ENCODE measurements around the gene LGALS4. TPM values are rescaled to one million over a fixed set of nuclear protein-coding genes. Genes with fewer than 3 reads are reported as not detected.
"Not testable (repeated sequence)": the region's sequence is repeated elsewhere in the genome, so short reads cannot be mapped to it uniquely, and the experiment has no call there.

LGALS4 gene
- total RNA-seq, 1 experiment from 2014 or later: 0.52 TPM

DNA sequence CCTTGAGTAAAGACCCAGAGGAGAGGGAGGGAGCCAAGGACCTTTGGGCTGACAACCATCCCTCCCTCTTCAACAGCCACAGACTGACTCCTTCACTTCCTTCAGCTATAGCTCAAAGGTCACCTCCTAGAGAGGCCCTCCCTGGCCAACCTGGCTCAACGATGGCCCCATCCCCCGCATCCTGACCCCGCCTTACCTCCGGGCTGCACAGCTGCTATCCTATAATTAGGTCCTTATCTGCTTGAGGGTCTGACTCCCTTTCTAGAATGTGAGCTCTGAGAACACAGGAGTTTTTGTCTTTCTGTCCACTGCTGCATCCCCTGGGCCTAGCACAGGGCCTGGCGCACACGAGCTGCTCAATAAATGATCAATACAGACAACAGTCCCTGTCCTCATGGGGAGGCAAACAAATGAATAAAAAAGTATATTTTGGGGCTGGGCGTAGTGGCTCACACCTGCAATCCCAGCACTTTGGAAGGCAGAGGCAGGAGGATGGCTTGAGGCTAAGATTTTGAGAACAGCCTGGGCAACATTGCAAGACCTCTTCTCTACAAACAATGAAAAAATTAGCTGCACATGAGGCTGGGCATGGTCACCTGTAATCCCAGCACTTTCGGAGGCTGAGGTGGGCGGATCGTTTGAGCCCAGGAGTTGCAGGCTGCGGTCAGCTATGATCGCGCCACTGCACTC is 6.6 kb upstream of the LGALS4 start:
- Histone ChIP-seq H3K9me3 (ENCODE audit: low read length) (no peaks in the 10 kb centered on the region), H4K20me1 (ENCODE audit: insufficient read depth, low read depth, low read length) (no peaks in the 10 kb centered on the region), H3K4me3 (ENCODE audit: low read length) (no peak overlapping the region), H3K36me3 (ENCODE audit: insufficient read depth, low read length) (peaks cover 11% of the 10 kb centered on the region), H3K27me3 (ENCODE audit: low read length) (no peaks in the 10 kb centered on the region), H3K79me2 (ENCODE audit: low read length) (no peaks in the 10 kb centered on the region), H3K27ac (ENCODE audit: low read length) (no peak overlapping the region), H3K4me2 (ENCODE audit: low read depth, low read length, poor library complexity, severe bottlenecking) (no peak overlapping the region), H3K4me1 (ENCODE audit: low read length) (no peaks in the 10 kb centered on the region), H2AFZ (ENCODE audit: low read length) (no peak overlapping the region), H3K9me2 (replicated peaks; ENCODE audit: insufficient read depth, low read length) (no peaks in the 10 kb centered on the region), H3K9ac (ENCODE audit: low read length) (no peak overlapping the region)
- no peak for DNase-seq

DNA sequence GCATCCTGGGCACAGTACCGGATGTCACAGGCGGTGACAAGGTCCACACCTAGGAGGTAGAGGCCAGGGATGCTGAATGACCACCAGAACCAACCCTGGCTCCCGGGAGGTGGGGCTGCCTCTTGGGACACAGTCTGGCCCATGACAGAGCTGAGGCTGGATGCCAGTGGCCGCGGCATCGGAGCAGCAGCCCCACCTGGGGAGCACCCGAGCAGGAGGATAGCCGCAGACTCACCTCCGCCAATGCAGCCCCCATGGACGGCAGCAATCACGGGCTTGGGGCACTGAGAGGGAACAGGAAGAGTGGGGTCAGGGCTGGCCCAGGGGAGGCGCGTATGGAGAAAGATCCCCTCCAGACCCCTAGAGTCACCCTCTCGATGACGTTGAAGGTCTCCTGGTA is 4.3 kb upstream of the LGALS4 start:
- Histone ChIP-seq H3K4me3 (ENCODE audit: low read length) (no peak overlapping the region), H3K9ac (ENCODE audit: low read length) (no peak overlapping the region), H2AFZ (ENCODE audit: low read length) (no peak overlapping the region), H3K9me3 (ENCODE audit: low read length) (no peaks in the 10 kb centered on the region), H3K4me2 (ENCODE audit: low read depth, low read length, poor library complexity, severe bottlenecking) (no peak overlapping the region), H4K20me1 (ENCODE audit: insufficient read depth, low read depth, low read length) (no peaks in the 10 kb centered on the region), H3K36me3 (ENCODE audit: insufficient read depth, low read length) (no peaks in the 10 kb centered on the region), H3K27ac (ENCODE audit: low read length) (no peak overlapping the region), H3K9me2 (replicated peaks; ENCODE audit: insufficient read depth, low read length) (no peaks in the 10 kb centered on the region), H3K4me1 (ENCODE audit: low read length) (no peaks in the 10 kb centered on the region), H3K79me2 (ENCODE audit: low read length) (no peaks in the 10 kb centered on the region), H3K27me3 (ENCODE audit: low read length) (no peaks in the 10 kb centered on the region)
- no peak for DNase-seq

DNA sequence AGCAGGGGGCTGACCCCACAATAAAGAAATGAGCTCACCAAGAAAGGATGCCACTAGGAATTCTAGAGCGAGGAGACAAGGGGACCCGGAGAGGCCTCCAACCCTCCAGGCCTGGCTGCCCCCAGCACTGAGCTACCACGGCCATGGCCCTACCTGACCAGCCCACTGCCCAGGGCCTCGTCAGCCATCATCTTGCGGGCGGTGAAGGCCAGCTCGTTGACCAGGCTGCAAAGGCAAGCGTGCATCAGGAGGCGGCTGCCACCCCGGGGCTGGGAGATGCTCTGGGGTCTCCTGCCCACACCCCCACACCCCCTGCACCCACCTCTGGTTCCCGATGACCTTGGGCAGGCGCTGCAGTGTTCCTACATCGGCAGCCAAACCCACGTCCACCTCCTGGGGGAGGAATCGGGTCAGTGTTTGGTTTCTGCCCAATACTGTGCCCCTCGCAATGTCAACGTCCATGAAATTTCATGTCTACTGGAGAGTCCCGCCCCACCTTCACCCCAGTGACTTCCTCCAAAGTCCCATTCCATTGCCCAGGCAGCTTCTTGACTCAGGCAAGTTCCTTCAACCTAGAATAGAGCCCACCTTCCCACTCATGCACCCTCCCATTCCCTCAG is 3.5 kb upstream of the LGALS4 start:
- DNase-seq: no peak
- Histone ChIP-seq H3K27me3 (ENCODE audit: low read length) (no peaks in the 10 kb centered on the region), H3K36me3 (ENCODE audit: insufficient read depth, low read length) (no peaks in the 10 kb centered on the region), H3K4me2 (ENCODE audit: low read depth, low read length, poor library complexity, severe bottlenecking) (no peak overlapping the region), H3K79me2 (ENCODE audit: low read length) (no peaks in the 10 kb centered on the region), H2AFZ (ENCODE audit: low read length) (no peak overlapping the region), H3K4me3 (ENCODE audit: low read length) (no peak overlapping the region), H4K20me1 (ENCODE audit: insufficient read depth, low read depth, low read length) (no peaks in the 10 kb centered on the region), H3K27ac (ENCODE audit: low read length) (no peak overlapping the region), H3K4me1 (ENCODE audit: low read length) (no peaks in the 10 kb centered on the region), H3K9ac (ENCODE audit: low read length) (no peak overlapping the region), H3K9me2 (replicated peaks; ENCODE audit: insufficient read depth, low read length) (no peaks in the 10 kb centered on the region), H3K9me3 (ENCODE audit: low read length) (no peaks in the 10 kb centered on the region)

DNA sequence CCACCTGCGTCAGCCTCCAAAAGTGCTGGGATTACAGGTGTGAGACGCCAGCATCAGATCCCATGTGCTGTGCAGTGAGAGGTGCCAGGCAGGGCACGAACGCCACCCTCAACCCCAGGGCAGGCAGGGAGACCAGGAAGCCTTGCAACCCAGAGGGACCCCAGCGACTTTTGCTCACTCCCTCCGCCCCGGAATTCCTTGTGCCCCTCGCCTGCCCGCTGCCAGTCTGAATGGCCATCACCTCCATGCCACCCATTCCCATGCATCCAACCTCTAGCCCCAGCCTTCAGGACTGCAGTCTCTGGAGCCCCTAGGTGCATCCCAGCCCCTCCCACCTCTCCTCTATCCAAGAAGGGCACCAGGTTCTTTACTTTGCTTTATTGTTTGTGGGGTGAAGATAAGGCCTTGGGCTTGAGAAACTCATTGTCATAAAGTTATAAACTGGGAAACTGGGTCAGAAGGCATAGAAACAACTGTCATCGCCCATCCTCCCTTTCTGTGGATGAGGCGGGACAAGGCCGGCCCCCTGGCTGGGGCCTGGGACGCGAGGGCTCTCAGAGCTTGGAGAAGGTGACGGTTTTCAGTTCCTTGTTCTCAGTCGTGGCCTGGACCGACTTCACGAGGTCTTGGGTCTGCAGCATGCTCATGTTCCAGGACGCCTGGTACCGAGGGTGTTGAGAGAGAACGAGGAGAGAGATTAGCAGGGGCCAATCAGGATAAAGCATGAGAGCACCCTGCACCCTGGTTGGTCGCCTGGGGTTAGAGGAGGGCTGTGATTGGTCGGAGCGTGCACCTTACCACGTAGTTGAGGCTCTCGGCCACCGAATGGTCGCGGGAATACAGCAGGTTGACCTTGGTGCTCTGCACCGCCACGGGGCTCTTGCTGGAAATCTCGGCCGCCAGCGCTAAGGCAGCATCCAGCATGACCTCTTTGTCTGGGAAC is 2.6 kb upstream of the LGALS4 start:
- no peak overlapping the region for H3K9ac ChIP-seq (ENCODE audit: low read length)
- no peak overlapping the region for H3K27ac ChIP-seq (ENCODE audit: low read length)
- no peaks in the 10 kb centered on the region for H3K79me2 ChIP-seq (ENCODE audit: low read length)
- H3K9me2 ChIP-seq (replicated peaks; ENCODE audit: insufficient read depth, low read length): no peaks in the 10 kb centered on the region
- no peak overlapping the region for H3K4me3 ChIP-seq (ENCODE audit: low read length)
- H2AFZ ChIP-seq (ENCODE audit: low read length): no peak overlapping the region
- no peaks in the 10 kb centered on the region for H3K4me1 ChIP-seq (ENCODE audit: low read length)
- H3K4me2 ChIP-seq (ENCODE audit: low read depth, low read length, poor library complexity, severe bottlenecking): no peak overlapping the region
- H3K9me3 ChIP-seq (ENCODE audit: low read length): no peaks in the 10 kb centered on the region
- no peaks in the 10 kb centered on the region for H4K20me1 ChIP-seq (ENCODE audit: insufficient read depth, low read depth, low read length)
- DNase-seq: no peak
- no peaks in the 10 kb centered on the region for H3K27me3 ChIP-seq (ENCODE audit: low read length)
- H3K36me3 ChIP-seq (ENCODE audit: insufficient read depth, low read length): no peaks in the 10 kb centered on the region

DNA sequence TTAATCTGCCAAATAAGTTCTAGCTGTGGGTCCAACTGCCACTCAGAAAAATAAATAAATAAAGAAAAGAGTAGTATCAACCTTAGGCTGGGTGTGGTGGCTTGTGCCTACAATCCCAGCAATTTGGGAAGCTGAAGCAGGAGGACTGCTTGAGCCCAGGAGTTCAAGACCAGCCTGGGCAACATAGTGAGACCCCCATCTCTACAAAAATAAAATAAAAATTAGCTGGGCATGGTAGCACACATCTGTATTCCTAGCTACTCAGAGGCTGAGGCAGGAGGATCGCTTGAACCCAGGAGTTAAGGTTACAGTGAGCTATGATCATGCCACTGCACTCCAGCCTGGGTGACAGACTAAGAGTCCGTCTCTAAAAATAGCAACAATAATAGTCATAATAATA is 1.2 kb upstream of the LGALS4 start:
- DNase-seq; H3K9me3 ChIP-seq (ENCODE audit: low read length); H2AFZ ChIP-seq (ENCODE audit: low read length); H3K4me2 ChIP-seq (ENCODE audit: low read depth, low read length, poor library complexity, severe bottlenecking); H3K79me2 ChIP-seq (ENCODE audit: low read length); H3K4me1 ChIP-seq (ENCODE audit: low read length); H3K4me3 ChIP-seq (ENCODE audit: low read length); H3K9me2 ChIP-seq (replicated peaks; ENCODE audit: insufficient read depth, low read length); H3K27ac ChIP-seq (ENCODE audit: low read length); H3K9ac ChIP-seq (ENCODE audit: low read length); H3K36me3 ChIP-seq (ENCODE audit: insufficient read depth, low read length); H3K27me3 ChIP-seq (ENCODE audit: low read length); H4K20me1 ChIP-seq (ENCODE audit: insufficient read depth, low read depth, low read length): not testable (repeated sequence)

DNA sequence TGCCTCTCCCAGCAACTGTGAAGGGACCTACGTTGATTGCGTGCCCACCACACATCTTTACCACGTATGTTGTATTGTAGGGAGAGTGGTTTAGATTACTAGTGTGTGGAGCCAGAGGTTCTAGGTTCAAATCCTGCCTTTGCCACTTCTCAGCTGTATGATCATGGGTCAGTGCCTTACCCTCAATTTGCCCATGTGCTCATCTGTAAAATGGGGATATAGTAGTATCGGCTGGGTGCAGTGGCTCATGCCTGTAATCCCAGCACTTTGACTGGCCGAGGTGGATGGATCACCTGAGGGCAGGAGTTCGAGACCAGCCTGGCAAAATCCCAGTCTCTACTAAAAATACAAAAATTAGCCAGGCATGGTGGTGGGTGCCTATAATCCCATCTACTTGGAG is 578 bp upstream of the LGALS4 start:
- no peak overlapping the region for H3K4me3 ChIP-seq (ENCODE audit: low read length)
- H3K9me2 ChIP-seq (replicated peaks; ENCODE audit: insufficient read depth, low read length): no peaks in the 10 kb centered on the region
- H3K9ac ChIP-seq (ENCODE audit: low read length): no peak overlapping the region
- H3K4me2 ChIP-seq (ENCODE audit: low read depth, low read length, poor library complexity, severe bottlenecking): no peak overlapping the region
- H3K27ac ChIP-seq (ENCODE audit: low read length): no peak overlapping the region
- no peaks in the 10 kb centered on the region for H3K9me3 ChIP-seq (ENCODE audit: low read length)
- no peaks in the 10 kb centered on the region for H3K27me3 ChIP-seq (ENCODE audit: low read length)
- H3K4me1 ChIP-seq (ENCODE audit: low read length): no peaks in the 10 kb centered on the region
- no peaks in the 10 kb centered on the region for H3K36me3 ChIP-seq (ENCODE audit: insufficient read depth, low read length)
- DNase-seq: no peak
- no peak overlapping the region for H2AFZ ChIP-seq (ENCODE audit: low read length)
- no peaks in the 10 kb centered on the region for H4K20me1 ChIP-seq (ENCODE audit: insufficient read depth, low read depth, low read length)
- no peaks in the 10 kb centered on the region for H3K79me2 ChIP-seq (ENCODE audit: low read length)

DNA sequence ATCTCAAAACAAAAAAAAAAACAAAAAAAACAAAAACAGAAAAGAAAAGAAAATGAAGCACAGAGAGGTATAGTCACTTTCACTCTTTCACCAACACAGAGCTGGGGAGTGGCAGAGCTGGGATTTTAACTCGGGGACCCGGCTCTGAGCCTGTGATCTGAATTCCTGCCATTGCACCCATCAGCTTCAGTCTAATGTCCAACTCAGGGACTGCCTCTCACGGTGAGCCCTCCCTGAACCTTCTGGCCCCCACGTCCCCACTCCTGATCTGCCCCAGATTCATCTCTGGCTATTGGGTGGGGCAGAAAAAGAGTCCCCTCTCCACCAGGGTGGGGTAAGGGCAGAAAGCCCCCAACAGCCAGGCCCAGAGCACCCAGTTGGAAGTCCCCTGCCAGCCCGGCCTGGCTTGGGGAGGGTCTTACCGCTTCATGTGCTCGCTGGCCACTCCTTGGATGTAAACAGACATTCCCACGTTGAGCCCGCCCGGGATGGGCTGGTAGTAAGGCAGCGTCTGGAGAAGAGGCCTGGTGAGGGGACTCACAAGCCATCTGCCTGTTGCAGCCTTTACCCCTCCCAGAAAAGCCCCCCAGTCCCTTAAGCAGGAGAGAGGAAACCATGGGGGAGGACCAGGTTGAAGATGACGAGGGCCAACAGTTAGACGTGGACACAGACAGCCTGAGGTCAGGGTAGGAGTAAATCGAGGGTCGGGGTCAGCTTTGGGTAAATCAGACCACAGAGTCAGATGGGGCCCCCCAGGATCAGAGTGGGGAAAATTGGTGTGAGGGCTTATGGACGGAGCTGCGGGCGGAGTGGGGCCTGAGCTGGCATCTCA is 520 bp downstream of the LGALS4 start:
- H2AFZ ChIP-seq (ENCODE audit: low read length): no peak overlapping the region
- no peaks in the 10 kb centered on the region for H3K27me3 ChIP-seq (ENCODE audit: low read length)
- no peaks in the 10 kb centered on the region for H3K4me1 ChIP-seq (ENCODE audit: low read length)
- no peaks in the 10 kb centered on the region for H3K79me2 ChIP-seq (ENCODE audit: low read length)
- no peaks in the 10 kb centered on the region for H3K9me2 ChIP-seq (replicated peaks; ENCODE audit: insufficient read depth, low read length)
- H3K9me3 ChIP-seq (ENCODE audit: low read length): no peaks in the 10 kb centered on the region
- no peak overlapping the region for H3K4me2 ChIP-seq (ENCODE audit: low read depth, low read length, poor library complexity, severe bottlenecking)
- DNase-seq: no peak
- no peak overlapping the region for H3K9ac ChIP-seq (ENCODE audit: low read length)
- no peak overlapping the region for H3K4me3 ChIP-seq (ENCODE audit: low read length)
- H4K20me1 ChIP-seq (ENCODE audit: insufficient read depth, low read depth, low read length): no peaks in the 10 kb centered on the region
- H3K36me3 ChIP-seq (ENCODE audit: insufficient read depth, low read length): no peaks in the 10 kb centered on the region
- no peak overlapping the region for H3K27ac ChIP-seq (ENCODE audit: low read length)

Measured in Karpas-422 (cell line).